Loucy (cell line): Measurements from ENCODE around the gene MYH15.

Experiments
- CTCF ChIP-seq: fragments of 200-600 bp; sonication (generic); conservative IDR thresholded peaks from 2 replicates; pipeline ENCODE4 v1.5.1; 2014; ENCODE audit warnings: mild to moderate bottlenecking, antibody characterized with exemption, low read length
- EZH2phosphoT487 ChIP-seq: fragments of 200-600 bp; IDR thresholded peaks from 2 replicates; pipeline ENCODE4 v1.6.1; 2018; ENCODE audit warnings: antibody characterized with exemption, mild to moderate bottlenecking, moderate library complexity, borderline replicate concordance

DNA sequence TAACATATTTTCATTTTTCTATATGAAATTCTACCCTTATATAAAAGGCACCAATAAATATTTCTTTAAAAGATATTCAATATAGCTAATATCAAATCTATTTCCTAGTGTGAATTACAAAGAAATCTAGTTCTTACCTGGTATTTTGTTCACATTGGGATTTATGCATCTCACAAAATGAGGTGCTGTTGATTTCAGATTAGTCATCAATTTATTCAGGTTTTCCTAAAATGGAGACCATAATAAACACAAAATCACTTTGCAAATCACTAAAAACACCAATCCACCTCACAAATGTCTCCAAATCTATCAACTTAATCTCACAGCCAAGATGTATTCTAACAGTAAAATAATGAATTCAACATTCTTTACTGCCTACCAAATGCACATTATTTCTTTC is 51.2 kb downstream of the MYH15 start:
- TF ChIP-seq CTCF (no peak), EZH2phosphoT487 (no peak)
